ENCODE results near the gene ZSCAN23.
A peak's percentile ranks its signal among the peaks of the same experiment; 100 is the strongest.
"Not testable (repeated sequence)": the region's sequence is repeated elsewhere in the genome, so short reads cannot be mapped to it uniquely, and the experiment has no call there.

ZSCAN23 gene

GRCh38 chr6:28408076-28408802 lies 35.1 kb downstream of the ZSCAN23 start:
- no peak overlapping the region for H3K4me3 ChIP-seq (ENCODE audit: low read length)
- TF ChIP-seq CTCF (conservative IDR thresholded peaks at IDR 0.05; ENCODE audit: low read depth, low read length), result no peak
- no peak for DNase-seq (ENCODE audit: low read depth)

- DNase-seq (ENCODE audit: low read depth), result no peak
- no peak for TF ChIP-seq CTCF (conservative IDR thresholded peaks at IDR 0.05; ENCODE audit: low read depth, low read length)
Observed at GRCh38 chr6:28407401-28407800, 35.9 kb downstream of the ZSCAN23 start.

GRCh38 chr6:28403923-28404322 lies 39.4 kb downstream of the ZSCAN23 start:
- not testable (repeated sequence) for DNase-seq (ENCODE audit: low read depth); H3K4me3 ChIP-seq (ENCODE audit: low read length)

More at GRCh38 chr6:28407401-28407800, 35.9 kb downstream of the ZSCAN23 start:
- no peak overlapping the region for H3K4me3 ChIP-seq (ENCODE audit: low read length)

- no peak for TF ChIP-seq CTCF (conservative IDR thresholded peaks at IDR 0.05; ENCODE audit: low read depth, low read length)
- no peak for DNase-seq (ENCODE audit: low read depth)
- no peak overlapping the region for H3K4me3 ChIP-seq (ENCODE audit: low read length)
Observed at GRCh38 chr6:28402197-28402596, 41.1 kb downstream of the ZSCAN23 start.

GRCh38 chr6:28401172-28401571 lies 42.1 kb downstream of the ZSCAN23 start:
- no peak for TF ChIP-seq CTCF (conservative IDR thresholded peaks at IDR 0.05; ENCODE audit: low read depth, low read length)
- no peak for DNase-seq (ENCODE audit: low read depth)

GRCh38 chr6:28400122-28400451 lies 43.2 kb downstream of the ZSCAN23 start:
- no peak for TF ChIP-seq CTCF (conservative IDR thresholded peaks at IDR 0.05; ENCODE audit: low read depth, low read length)
- DNase-seq (ENCODE audit: low read depth), result no peak
- H3K4me3 ChIP-seq (ENCODE audit: low read length), result peak overlapping the region; percentile 96

More at GRCh38 chr6:28401172-28401571, 42.1 kb downstream of the ZSCAN23 start:
- H3K4me3 ChIP-seq (ENCODE audit: low read length), result no peak overlapping the region

GRCh38 chr6:28399350-28400121 lies 43.8 kb downstream of the ZSCAN23 start, which contains the start of gene ZSCAN12:
ZSCAN12 (minus strand) TSS chr6:28399747; CDS start chr6:28398405, 1,342 bp downstream.
- peak within 1 kb of the TSS; percentile 96 for H3K4me3 ChIP-seq (ENCODE audit: low read length)
- TF ChIP-seq CTCF (conservative IDR thresholded peaks at IDR 0.05; ENCODE audit: low read depth, low read length), result peak; percentile 49
- peak; percentile 48 for DNase-seq (ENCODE audit: low read depth)

Measured in retinal pigment epithelial cell (primary cell).